Stimulated activated CD4-positive, alpha-beta T cell treated with anti-CD3 and anti-CD28 coated beads, Interleukin-12 subunit alpha, Interleukin-12 subunit beta, amount 100 ng/mL, for 24 hours (primary cell): ENCODE measurements around the gene BBC3.

ENCODE experiments used
- DNase-seq, 2 experiments: peaks; one replicate each; pipeline ENCODE4 v3.0.0-alpha.2; 2020; ENCODE audit warnings: low read depth in 2 of 2

Gene BBC3

DNA sequence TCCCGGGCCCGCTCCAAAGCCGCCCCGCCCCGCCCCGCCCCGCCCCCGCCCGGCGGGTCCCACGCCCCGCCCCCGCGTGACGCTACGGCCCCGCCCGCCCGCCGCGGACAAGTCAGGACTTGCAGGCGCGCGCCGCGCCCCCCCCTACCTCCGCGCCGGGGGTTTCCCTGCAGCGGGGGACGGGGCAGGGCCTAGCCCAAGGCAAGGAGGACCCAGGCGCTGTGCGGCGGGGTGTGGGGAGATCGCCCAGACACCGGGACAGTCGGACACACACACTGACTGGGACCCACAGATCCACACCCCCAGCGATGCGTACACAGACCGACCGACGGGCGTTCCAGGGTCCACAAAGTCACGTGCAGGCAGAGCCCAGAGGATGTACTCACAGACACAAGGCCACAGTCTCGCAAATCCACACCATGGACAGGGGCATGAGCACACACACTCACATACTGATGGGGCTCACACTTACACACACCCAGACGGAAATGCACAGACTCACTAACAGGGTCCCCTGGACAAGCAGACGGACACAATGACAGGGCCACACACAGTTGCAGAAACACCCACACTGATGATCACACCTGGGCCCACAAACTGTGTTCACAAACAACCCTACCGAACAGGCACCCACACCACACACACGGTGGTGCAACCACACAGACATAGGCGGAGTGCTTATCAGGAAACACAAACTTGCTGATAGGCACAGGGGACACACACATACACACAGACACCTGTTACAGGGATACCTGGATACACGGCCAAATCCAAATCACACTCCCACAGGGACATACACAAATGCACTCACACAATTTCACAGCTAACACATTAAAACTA lies 436 bp upstream of the BBC3 start:
- peak; percentile 72 to 84 for DNase-seq

- no peak for DNase-seq
Measured at GRCh38 chr19:47230054-47230920, 712 bp downstream of the BBC3 start.

DNA sequence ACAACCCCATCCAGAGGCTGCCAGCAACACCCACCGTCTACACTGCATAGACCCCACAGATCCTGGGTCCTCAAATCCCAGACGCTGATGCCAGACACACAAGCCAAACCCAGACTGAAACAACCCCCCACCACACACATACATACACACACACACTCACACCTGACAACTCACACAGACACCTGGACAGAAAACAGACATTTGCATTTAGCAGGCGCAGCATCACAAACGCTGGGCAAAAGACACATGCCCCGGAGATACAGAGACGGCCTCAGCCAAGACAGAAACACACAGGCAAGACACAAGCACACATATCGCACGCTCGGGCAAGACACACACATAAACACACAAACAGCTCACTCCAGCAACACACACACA lies 1.3 kb downstream of the BBC3 start:
- DNase-seq, result no peak

GRCh38 chr19:47228937-47229675 lies 1.9 kb downstream of the BBC3 start:
- no peak for DNase-seq

GRCh38 chr19:47228168-47228936 lies 2.6 kb downstream of the BBC3 start:
- DNase-seq, result no peak

- DNase-seq, result no peak
Measured at GRCh38 chr19:47227352-47228167, 3.4 kb downstream of the BBC3 start.

GRCh38 chr19:47226426-47227351 lies 4.3 kb downstream of the BBC3 start:
- no peak for DNase-seq

DNA sequence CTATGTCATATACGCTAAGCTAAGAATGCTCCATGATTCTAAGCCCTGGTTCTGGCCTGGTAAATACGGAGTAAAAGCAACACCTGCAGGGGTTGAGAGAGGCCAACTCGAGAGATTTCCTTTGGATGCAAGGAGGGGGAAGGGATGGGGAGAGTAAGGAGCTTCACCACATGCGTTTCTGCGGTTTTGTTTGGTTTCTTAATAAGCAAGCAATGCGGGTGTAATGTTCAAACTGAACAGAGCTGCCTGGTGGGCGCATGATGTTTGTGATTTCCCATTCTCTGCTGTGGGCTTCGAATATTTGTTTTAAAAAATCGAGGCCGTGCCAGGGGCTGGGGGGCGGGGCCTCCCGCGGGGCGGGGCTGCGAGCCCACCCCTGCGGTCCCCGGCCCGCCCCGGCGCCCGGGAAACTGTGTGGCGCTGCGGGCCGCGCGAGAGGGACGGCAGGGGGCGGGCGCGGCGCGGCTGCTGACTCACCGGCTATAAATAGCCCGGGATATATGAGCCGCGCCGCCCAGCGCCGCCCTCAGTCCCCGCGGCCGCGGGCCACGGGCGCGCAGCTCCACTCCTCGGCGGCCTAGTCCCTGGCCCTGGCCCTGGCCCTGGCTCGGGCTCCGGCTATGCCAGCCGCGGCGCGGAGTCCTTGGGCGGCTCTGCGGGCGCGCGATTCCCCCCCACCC lies 5.1 kb downstream of the BBC3 start:
- DNase-seq, result peak; percentile 65 to 67

GRCh38 chr19:47221890-47222289 lies 9.1 kb downstream of the BBC3 start:
- no peak for DNase-seq

GRCh38 chr19:47221080-47221841 lies 9.7 kb downstream of the BBC3 start:
- no peak for DNase-seq

GRCh38 chr19:47215581-47215980 lies 15.4 kb downstream of the BBC3 start:
- no peak for DNase-seq

DNA sequence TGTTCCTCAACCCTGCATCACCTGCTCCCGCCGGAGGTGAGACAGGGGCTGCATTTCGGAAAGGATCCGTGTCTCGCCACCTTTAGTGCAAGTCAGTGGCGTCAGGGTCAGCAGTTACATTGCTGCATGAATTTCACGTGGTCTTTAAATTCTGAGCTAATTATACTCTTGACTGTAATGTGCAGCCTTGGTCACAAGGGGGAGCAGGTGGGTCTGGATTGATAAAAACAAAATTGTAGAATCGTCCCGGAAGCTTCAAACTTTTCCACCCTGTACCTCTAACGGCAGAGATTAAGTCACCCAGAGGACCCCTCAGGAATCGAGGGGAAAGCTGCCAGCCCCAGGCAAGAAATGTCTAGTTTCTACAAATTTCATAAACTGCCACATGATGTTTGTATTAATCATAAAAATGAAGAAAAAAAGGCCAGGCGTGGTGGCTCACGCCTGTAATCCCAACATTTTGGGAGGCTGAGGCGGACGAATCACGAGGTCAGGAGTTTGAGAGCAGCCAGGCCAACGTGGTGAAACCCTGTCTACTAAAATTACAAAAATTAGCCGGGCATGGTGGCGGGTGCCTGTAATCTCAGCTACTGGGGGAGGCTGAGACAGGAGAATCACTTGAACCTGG lies 20.2 kb downstream of the BBC3 start:
- DNase-seq, result peak in 1 of 2 experiments; percentile 81

DNA sequence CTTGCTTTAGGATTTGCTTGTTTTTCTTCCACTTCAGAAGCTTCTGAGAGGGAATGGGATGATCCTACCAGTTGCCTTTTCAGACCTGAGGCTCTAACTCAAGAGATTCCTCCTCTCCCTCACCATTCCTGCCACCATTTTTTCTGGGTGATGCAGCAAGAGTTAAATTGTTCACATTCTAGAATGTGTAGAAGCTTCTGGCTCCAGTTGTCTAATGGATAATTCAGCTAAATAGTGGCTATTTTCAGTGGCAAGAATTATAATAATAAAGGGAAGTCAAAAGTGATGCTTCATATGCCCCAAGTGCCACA lies 20.9 kb downstream of the BBC3 start:
- no peak for DNase-seq

- DNase-seq, result no peak
Measured at GRCh38 chr19:47209319-47210179, 21.4 kb downstream of the BBC3 start.

- DNase-seq, result no peak
Measured at GRCh38 chr19:47203254-47203653, 27.7 kb downstream of the BBC3 start.

DNA sequence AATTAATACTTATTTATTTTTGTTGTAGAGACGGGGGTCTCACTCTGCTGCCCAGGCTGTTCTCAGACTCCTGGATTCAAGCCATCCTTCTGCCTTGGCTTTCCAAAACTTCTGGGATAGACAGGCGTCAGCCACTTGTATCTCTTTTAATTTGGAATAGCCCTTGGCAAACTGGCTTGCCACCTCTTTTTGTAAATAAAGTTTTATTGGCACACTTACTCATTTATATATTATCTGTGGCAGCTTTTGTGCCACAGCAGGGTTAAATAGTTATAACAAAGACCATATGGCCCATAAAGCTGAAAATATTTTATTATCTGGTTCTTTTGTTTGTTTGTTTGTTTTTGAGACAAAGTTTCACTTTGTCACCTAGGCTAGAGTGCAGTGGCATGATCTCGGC lies 30.5 kb downstream of the BBC3 start:
- no peak for DNase-seq

GRCh38 chr19:47197141-47197540 lies 33.9 kb downstream of the BBC3 start:
- DNase-seq, result no peak
